Natural killer cell (primary cell): ENCODE measurements around the gene ELN. TPM values are rescaled to one million over a fixed set of nuclear protein-coding genes. Genes with fewer than 3 reads are reported as not detected.

ENCODE experiments used
- ATAC-seq, 3 donors: fragments of 150-1000 bp in 2 of 3; fragments of 200-7000 bp in 1 of 3; cut with Tn5 transposase; 1 replicate in 1 of 3; 2 replicates in 2 of 3; pipeline ENCODE4 v1.10.0; 2021; ENCODE audit warnings: mild to moderate bottlenecking in 2 of 3, moderate library complexity in 2 of 3
- DNase-seq, 2 donors: peaks; one replicate each; pipeline versions ENCODE4 v3.0.0 to v3.0.0-alpha.2; 2013 to 2021; ENCODE audit warnings: mixed read lengths in 1 of 2
- H3K27ac ChIP-seq: one replicate; pipeline ENCODE4 v1.5.1; 2013; ENCODE audit warnings: mild to moderate bottlenecking, low read length
- H3K27me3 ChIP-seq: one replicate; pipeline ENCODE4 v1.6.1; 2013; ENCODE audit warnings: low read length; ENCODE audit not compliant: control insufficient read depth, insufficient read depth
- H3K36me3 ChIP-seq: one replicate; pipeline ENCODE4 v1.6.1; 2013; ENCODE audit warnings: low read length; ENCODE audit not compliant: control insufficient read depth, insufficient read depth
- H3K4me1 ChIP-seq: one replicate; pipeline ENCODE4 v1.6.1; 2013; ENCODE audit warnings: low read length; ENCODE audit not compliant: control insufficient read depth, insufficient read depth
- H3K4me3 ChIP-seq: one replicate; pipeline ENCODE4 v1.5.1; 2013; ENCODE audit warnings: low read length
- H3K9me3 ChIP-seq: one replicate; pipeline ENCODE4 v1.6.1; 2013; ENCODE audit warnings: low read length; ENCODE audit not compliant: control insufficient read depth, insufficient read depth
- H3K27ac Mint-ChIP-seq, 2 donors: one replicate each; pipeline ENCODE4 v1.8.0; 2022; ENCODE audit warnings: mild to moderate bottlenecking in 2 of 2, mixed read lengths in 2 of 2, moderate library complexity in 1 of 2
- H3K27me3 Mint-ChIP-seq, 2 donors: one replicate each; pipeline ENCODE4 v1.8.0; 2022; ENCODE audit warnings: low read depth in 2 of 2, mixed read lengths in 2 of 2
- H3K36me3 Mint-ChIP-seq: one replicate; pipeline ENCODE4 v1.8.0; 2022; ENCODE audit warnings: mixed read lengths
- H3K4me1 Mint-ChIP-seq, 2 donors: one replicate each; pipeline ENCODE4 v1.8.0; 2022; ENCODE audit warnings: mixed read lengths in 2 of 2
- H3K4me3 Mint-ChIP-seq: one replicate; pipeline ENCODE4 v1.8.0; 2022; ENCODE audit warnings: mild to moderate bottlenecking, moderate library complexity, mixed read lengths
- H3K9me3 Mint-ChIP-seq, 2 donors: one replicate each; pipeline ENCODE4 v1.8.0; 2022; ENCODE audit warnings: mixed read lengths in 2 of 2
- WGBS: methylation state at CpG from one replicate; pipeline ENCODE4 v1.1.7; 2013; ENCODE audit warnings: missing lambda C conversion rate; ENCODE audit not compliant: insufficient coverage; 5-methylcytosine and 5-hydroxymethylcytosine counted together
- intact Hi-C: fragments of 100-400 bp; cut with micrococcal nuclease; formaldehyde crosslinking; loops from one replicate; pipeline ENCODE4 v1.14.2; 2022
- total RNA-seq, 4 donors: library from RNA; stranded (reverse); fragments of 120-200 nt in 1 of 4; gene quantifications; one replicate each; pipeline versions ENCODE4 v1.2.3 to v1.2.4, GENCODE V29; 2013 to 2022
- TF ChIP-seq, protein P1 (sequence below): fragments of 200-600 bp; IDR thresholded peaks from one replicate; pipeline ENCODE4 v1.8.0; 2022; ENCODE audit warnings: antibody characterized with exemption

The ELN gene
- total RNA-seq, 3 donors from 2014 or later (not counting 1 experiment from before 2014, with no cell fraction given), result 0.75 TPM; not detected in 2

DNA sequence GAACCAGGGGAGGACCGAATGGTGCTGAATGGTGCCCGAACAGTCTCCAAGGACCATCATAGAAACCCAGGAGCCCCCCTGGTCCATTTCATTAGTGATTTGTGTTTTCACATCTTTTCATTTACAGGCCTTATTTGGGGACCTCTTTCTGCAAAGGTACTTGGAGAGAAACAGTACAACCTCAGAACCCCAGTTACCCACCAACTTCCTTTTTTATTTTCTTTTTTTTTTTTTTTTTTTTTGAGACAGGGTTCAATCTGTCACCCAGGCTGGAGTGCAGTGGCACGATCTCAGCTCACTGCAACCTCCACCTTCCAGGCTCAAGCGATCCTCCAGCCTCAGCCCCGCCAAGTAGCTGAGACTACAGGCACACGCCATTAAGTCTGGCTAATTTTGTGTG, 13.0 kb upstream of the ELN start:
- H3K4me3 ChIP-seq, result no peak overlapping the region
- DNase-seq (no peak), ATAC-seq (no peak)
- 37% methylated on average over 4 of the region's 6 CpGs for WGBS
- H3K36me3 ChIP-seq, result no peaks in the 10 kb centered on the region
- intact Hi-C loops, result no loop called here
- no peaks in the 10 kb centered on the region for H3K36me3 Mint-ChIP-seq
- H3K27me3 Mint-ChIP-seq, result peaks cover 0 to 12% of the 10 kb centered on the region in 2 donors
- H3K4me1 ChIP-seq, result peaks cover 6% of the 10 kb centered on the region
- no peak overlapping the region for H3K4me3 Mint-ChIP-seq
- H3K9me3 Mint-ChIP-seq, result no peaks in the 10 kb centered on the region
- TF ChIP-seq, protein P1, sequence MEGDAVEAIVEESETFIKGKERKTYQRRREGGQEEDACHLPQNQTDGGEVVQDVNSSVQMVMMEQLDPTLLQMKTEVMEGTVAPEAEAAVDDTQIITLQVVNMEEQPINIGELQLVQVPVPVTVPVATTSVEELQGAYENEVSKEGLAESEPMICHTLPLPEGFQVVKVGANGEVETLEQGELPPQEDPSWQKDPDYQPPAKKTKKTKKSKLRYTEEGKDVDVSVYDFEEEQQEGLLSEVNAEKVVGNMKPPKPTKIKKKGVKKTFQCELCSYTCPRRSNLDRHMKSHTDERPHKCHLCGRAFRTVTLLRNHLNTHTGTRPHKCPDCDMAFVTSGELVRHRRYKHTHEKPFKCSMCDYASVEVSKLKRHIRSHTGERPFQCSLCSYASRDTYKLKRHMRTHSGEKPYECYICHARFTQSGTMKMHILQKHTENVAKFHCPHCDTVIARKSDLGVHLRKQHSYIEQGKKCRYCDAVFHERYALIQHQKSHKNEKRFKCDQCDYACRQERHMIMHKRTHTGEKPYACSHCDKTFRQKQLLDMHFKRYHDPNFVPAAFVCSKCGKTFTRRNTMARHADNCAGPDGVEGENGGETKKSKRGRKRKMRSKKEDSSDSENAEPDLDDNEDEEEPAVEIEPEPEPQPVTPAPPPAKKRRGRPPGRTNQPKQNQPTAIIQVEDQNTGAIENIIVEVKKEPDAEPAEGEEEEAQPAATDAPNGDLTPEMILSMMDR, result no peak
- H3K4me1 Mint-ChIP-seq, result no peaks in the 10 kb centered on the region
- H3K27ac ChIP-seq, result no peak overlapping the region
- H3K27ac Mint-ChIP-seq, result no peak overlapping the region
- no peaks in the 10 kb centered on the region for H3K27me3 ChIP-seq
- H3K9me3 ChIP-seq, result no peaks in the 10 kb centered on the region

DNA sequence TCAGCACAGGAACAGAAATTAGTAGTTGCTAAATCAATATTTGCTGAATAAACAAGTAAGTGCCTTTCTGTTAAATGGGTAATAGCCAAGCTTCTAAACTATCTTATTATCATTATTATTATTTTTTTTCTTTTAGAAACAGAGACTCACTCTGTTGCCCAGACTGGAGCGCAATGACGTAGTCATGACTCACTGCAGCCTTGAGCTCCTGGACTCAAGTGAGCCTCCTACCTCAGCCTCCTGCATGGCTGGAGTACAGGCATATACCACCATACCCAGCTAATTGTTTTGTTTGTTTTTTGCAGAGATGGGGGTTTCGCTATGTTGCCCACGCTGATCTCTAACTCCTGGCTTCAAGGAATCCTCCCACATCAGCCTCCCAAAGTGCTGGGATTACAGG, 12.3 kb upstream of the ELN start:
- TF ChIP-seq, protein P1, result no peak
- no peaks in the 10 kb centered on the region for H3K9me3 Mint-ChIP-seq
- no peak for ATAC-seq
- H3K36me3 ChIP-seq, result no peaks in the 10 kb centered on the region
- H3K36me3 Mint-ChIP-seq, result no peaks in the 10 kb centered on the region
- H3K4me3 ChIP-seq, result no peak overlapping the region
- no peak overlapping the region for H3K4me3 Mint-ChIP-seq
- intact Hi-C loops, result no loop called here
- H3K27ac Mint-ChIP-seq, result no peak overlapping the region
- WGBS, result 97% methylated on average over 4 of the region's 4 CpGs
- H3K27me3 Mint-ChIP-seq, result peaks cover 0 to 12% of the 10 kb centered on the region in 2 donors
- no peaks in the 10 kb centered on the region for H3K9me3 ChIP-seq
- H3K27me3 ChIP-seq, result no peaks in the 10 kb centered on the region
- H3K27ac ChIP-seq, result no peak overlapping the region
- no peaks in the 10 kb centered on the region for H3K4me1 Mint-ChIP-seq
- DNase-seq, result no peak
- H3K4me1 ChIP-seq, result peaks cover 6% of the 10 kb centered on the region

DNA sequence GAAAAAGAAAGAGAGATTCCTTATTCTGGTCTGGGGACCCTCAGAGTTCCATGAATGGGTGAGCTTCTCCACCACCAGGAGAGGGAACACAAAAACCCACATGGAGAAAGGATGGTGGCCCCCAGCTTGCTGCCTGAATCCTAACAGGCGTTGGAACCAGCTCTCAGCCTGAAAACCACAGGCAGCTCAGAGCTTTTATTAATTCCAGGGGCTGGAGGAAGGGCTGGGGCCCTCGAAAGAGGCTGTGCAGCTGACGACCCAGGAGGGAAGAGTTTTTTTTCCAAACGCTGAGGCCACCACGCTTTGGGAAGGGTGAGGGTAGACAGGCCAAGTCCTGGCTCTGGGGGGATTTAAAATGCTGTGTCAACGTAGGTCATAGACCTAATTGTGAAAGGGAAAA, 10.8 kb upstream of the ELN start:
- Histone ChIP-seq H3K36me3 (no peaks in the 10 kb centered on the region), H3K9me3 (no peaks in the 10 kb centered on the region), H3K4me1 (peaks cover 6% of the 10 kb centered on the region), H3K27ac (no peak overlapping the region), H3K27me3 (no peaks in the 10 kb centered on the region), H3K4me3 (no peak overlapping the region)
- WGBS, result 31% methylated on average over 6 of the region's 6 CpGs
- Mint-ChIP-seq H3K4me3 (no peak overlapping the region), H3K9me3 (no peaks in the 10 kb centered on the region), H3K27me3 (peaks cover 0 to 12% of the 10 kb centered on the region in 2 donors), H3K36me3 (no peaks in the 10 kb centered on the region), H3K4me1 (no peaks in the 10 kb centered on the region), H3K27ac (no peak overlapping the region)
- intact Hi-C loops, result no loop called here
- ATAC-seq (no peak), DNase-seq (no peak)
- TF ChIP-seq, protein P1, result no peak

GRCh38 chr7:74018246-74018895, 9.6 kb upstream of the ELN start:
- DNase-seq (no peak), ATAC-seq (no peak)
- H3K4me3 Mint-ChIP-seq, result no peak overlapping the region
- Histone ChIP-seq H3K36me3 (no peaks in the 10 kb centered on the region), H3K4me1 (no peaks in the 10 kb centered on the region), H3K27ac (no peak overlapping the region), H3K4me3 (no peak overlapping the region), H3K9me3 (no peaks in the 10 kb centered on the region), H3K27me3 (peaks cover 4% of the 10 kb centered on the region)
- 95% methylated on average over 10 of the region's 10 CpGs for WGBS
- H3K4me1 Mint-ChIP-seq, result no peaks in the 10 kb centered on the region
- H3K9me3 Mint-ChIP-seq, result no peaks in the 10 kb centered on the region
- H3K36me3 Mint-ChIP-seq, result no peaks in the 10 kb centered on the region
- TF ChIP-seq, protein P1, result no peak
- peaks cover 0 to 12% of the 10 kb centered on the region in 2 donors for H3K27me3 Mint-ChIP-seq
- intact Hi-C loops, result no loop called here
- no peak overlapping the region for H3K27ac Mint-ChIP-seq
